ENCODE measurements around the gene DNAJC15. TPM values are rescaled to one million over a fixed set of nuclear protein-coding genes. Genes with fewer than 3 reads are reported as not detected.

DNAJC15 gene
- total RNA-seq, 1 donor from 2014 or later = 4.7 TPM

GRCh38 chr13:43141685-43142084 is 118.3 kb downstream of the DNAJC15 start:
- Histone ChIP-seq H3K4me3 (no peak overlapping the region), H3K27ac (no peak overlapping the region), H3K9me3 (no peaks in the 10 kb centered on the region), H3K27me3 (no peaks in the 10 kb centered on the region), H3K4me1 (no peaks in the 10 kb centered on the region), H3K36me3 (no peaks in the 10 kb centered on the region)
- no peak for TF ChIP-seq POLR2A (IDR thresholded peaks at IDR 0.05)
- TF ChIP-seq CTCF (IDR thresholded peaks at IDR 0.05) = no peak
- no peak for TF ChIP-seq POLR2AphosphoS5 (IDR thresholded peaks at IDR 0.05; ENCODE audit: insufficient read depth in 1 of 2, low read depth in 1 of 2)
- DNase-seq (ENCODE audit: extremely low spot score in 2 of 2) = no peak
- intact Hi-C loops (cut with DNase I) = no loop called here

GRCh38 chr13:43143591-43143990 is 120.2 kb downstream of the DNAJC15 start:
- H3K27ac ChIP-seq = no peak overlapping the region
- H3K9me3 ChIP-seq = no peaks in the 10 kb centered on the region
- H3K4me3 ChIP-seq = no peak overlapping the region
- H3K4me1 ChIP-seq = no peaks in the 10 kb centered on the region
- no peak for DNase-seq (ENCODE audit: extremely low spot score in 2 of 2)
- intact Hi-C loops (cut with DNase I) = no loop called here
- no peaks in the 10 kb centered on the region for H3K36me3 ChIP-seq
- TF ChIP-seq POLR2A (IDR thresholded peaks at IDR 0.05) (no peak), CTCF (IDR thresholded peaks at IDR 0.05) (no peak), POLR2AphosphoS5 (IDR thresholded peaks at IDR 0.05; ENCODE audit: insufficient read depth in 1 of 2, low read depth in 1 of 2) (no peak)
- H3K27me3 ChIP-seq = no peaks in the 10 kb centered on the region

- H3K36me3 ChIP-seq = no peaks in the 10 kb centered on the region
- TF ChIP-seq POLR2A (IDR thresholded peaks at IDR 0.05) (no peak), CTCF (IDR thresholded peaks at IDR 0.05) (no peak), POLR2AphosphoS5 (IDR thresholded peaks at IDR 0.05; ENCODE audit: insufficient read depth in 1 of 2, low read depth in 1 of 2) (no peak)
- peaks cover 7% of the 10 kb centered on the region for H3K4me1 ChIP-seq
- intact Hi-C loops (cut with DNase I) = no loop called here
- no peak for DNase-seq (ENCODE audit: extremely low spot score in 2 of 2)
- no peaks in the 10 kb centered on the region for H3K27me3 ChIP-seq
- H3K9me3 ChIP-seq = no peaks in the 10 kb centered on the region
- no peak overlapping the region for H3K4me3 ChIP-seq
- no peak overlapping the region for H3K27ac ChIP-seq
Measured at GRCh38 chr13:43145534-43146196, 122.3 kb downstream of the DNAJC15 start.

- intact Hi-C loops (cut with DNase I) = no loop called here
- H3K27ac ChIP-seq = no peak overlapping the region
- DNase-seq (ENCODE audit: extremely low spot score in 2 of 2) = no peak
Measured at GRCh38 chr13:43146400-43146799, 123.0 kb downstream of the DNAJC15 start.

More at GRCh38 chr13:43146400-43146799, 123.0 kb downstream of the DNAJC15 start:
- H3K4me3 ChIP-seq = no peak overlapping the region
- no peaks in the 10 kb centered on the region for H3K9me3 ChIP-seq
- no peak for TF ChIP-seq POLR2A (IDR thresholded peaks at IDR 0.05)
- no peak for TF ChIP-seq POLR2AphosphoS5 (IDR thresholded peaks at IDR 0.05; ENCODE audit: insufficient read depth in 1 of 2, low read depth in 1 of 2)
- no peak for TF ChIP-seq CTCF (IDR thresholded peaks at IDR 0.05)
- H3K4me1 ChIP-seq = peaks cover 7% of the 10 kb centered on the region
- H3K27me3 ChIP-seq = no peaks in the 10 kb centered on the region
- no peaks in the 10 kb centered on the region for H3K36me3 ChIP-seq
